Esophagus muscularis mucosa (tissue), 4 donors: ENCODE data around the gene CLBA1. TPM values are rescaled to one million over a fixed set of nuclear protein-coding genes. Genes with fewer than 3 reads are reported as not detected.
"Not testable (repeated sequence)": the region's sequence is repeated elsewhere in the genome, so short reads cannot be mapped to it uniquely, and the experiment has no call there.

Experiments used
- DNase-seq: peaks from one replicate; pipeline ENCODE4 v3.0.0-alpha.2; 2017; ENCODE audit errors: extremely low spot score
- H3K27ac ChIP-seq, 4 donors: fragments of 200-600 bp; sonication (generic); replicated peaks in 1 of 4; 1 replicate in 3 of 4; 2 replicates in 1 of 4; pipeline ENCODE4 v1.5.1; 2016 to 2019; ENCODE audit warnings: mild to moderate bottlenecking in 1 of 4
- H3K27me3 ChIP-seq, 4 donors: fragments of 200-600 bp; sonication (generic); one replicate each; pipeline versions ENCODE4 v1.5.1 to v1.6.0; 2016 to 2019
- H3K36me3 ChIP-seq, 4 donors: fragments of 200-600 bp; sonication (generic); one replicate each; pipeline ENCODE4 v1.5.1; 2016 to 2019
- H3K4me1 ChIP-seq, 4 donors: fragments of 200-600 bp; sonication (generic); one replicate each; pipeline ENCODE4 v1.5.1; 2016 to 2019
- H3K4me3 ChIP-seq, 4 donors: fragments of 200-600 bp; sonication (generic); 1 replicate in 2 of 4; 2 replicates in 2 of 4; pipeline ENCODE4 v1.5.1; 2016 to 2019; ENCODE audit warnings: mild to moderate bottlenecking in 4 of 4, moderate library complexity in 1 of 4
- H3K9me3 ChIP-seq, 4 donors: fragments of 200-600 bp; sonication (generic); 1 replicate in 3 of 4; 2 replicates in 1 of 4; pipeline ENCODE4 v1.5.1; 2016 to 2019
- EP300 ChIP-seq: sonication (generic); formaldehyde crosslinking; IDR thresholded peaks from one replicate; pipeline ENCODE4 v1.6.1; 2017; ENCODE audit warnings: antibody characterized with exemption
- POLR2A ChIP-seq: fragments of 450-650 bp; IDR thresholded peaks from one replicate; pipeline ENCODE4 v1.6.1; 2017; ENCODE audit warnings: antibody characterized with exemption, moderate library complexity, mild to moderate bottlenecking, low read depth
- POLR2AphosphoS5 ChIP-seq, 2 donors: sonication (generic); formaldehyde crosslinking; IDR thresholded peaks; one replicate each; pipeline ENCODE4 v1.6.1; 2017; ENCODE audit warnings: antibody characterized with exemption in 2 of 2
- WGBS: methylation state at CpG from one replicate; pipeline ENCODE4 v1.1.5; 2018; 5-methylcytosine and 5-hydroxymethylcytosine counted together
- intact Hi-C: fragments of 100-400 bp; cut with DNase I; formaldehyde crosslinking; loops from one replicate; pipeline ENCODE4 v1.15.1; 2023
- total RNA-seq, 4 donors: library from RNA; depleted of rRNA; stranded (reverse); fragments of >200 nt; gene quantifications; one replicate each; pipeline versions ENCODE4 v1.1.0 to v1.2.1, GENCODE V29; 2016
- TF ChIP-seq, protein P1 (sequence below), 3 experiments: fragments of 200-600 bp in 2 of 3; fragments of 450-650 bp in 1 of 3; sonication (generic) in 2 of 3; IDR thresholded peaks; one replicate each; pipeline ENCODE4 v1.5.1; 2017 to 2019; ENCODE audit warnings: antibody characterized with exemption in 3 of 3, mild to moderate bottlenecking in 2 of 3, moderate library complexity in 1 of 3

The CLBA1 gene
- total RNA-seq, 4 donors from 2014 or later: 3.7 to 9.8 (median 6.7) TPM

DNA sequence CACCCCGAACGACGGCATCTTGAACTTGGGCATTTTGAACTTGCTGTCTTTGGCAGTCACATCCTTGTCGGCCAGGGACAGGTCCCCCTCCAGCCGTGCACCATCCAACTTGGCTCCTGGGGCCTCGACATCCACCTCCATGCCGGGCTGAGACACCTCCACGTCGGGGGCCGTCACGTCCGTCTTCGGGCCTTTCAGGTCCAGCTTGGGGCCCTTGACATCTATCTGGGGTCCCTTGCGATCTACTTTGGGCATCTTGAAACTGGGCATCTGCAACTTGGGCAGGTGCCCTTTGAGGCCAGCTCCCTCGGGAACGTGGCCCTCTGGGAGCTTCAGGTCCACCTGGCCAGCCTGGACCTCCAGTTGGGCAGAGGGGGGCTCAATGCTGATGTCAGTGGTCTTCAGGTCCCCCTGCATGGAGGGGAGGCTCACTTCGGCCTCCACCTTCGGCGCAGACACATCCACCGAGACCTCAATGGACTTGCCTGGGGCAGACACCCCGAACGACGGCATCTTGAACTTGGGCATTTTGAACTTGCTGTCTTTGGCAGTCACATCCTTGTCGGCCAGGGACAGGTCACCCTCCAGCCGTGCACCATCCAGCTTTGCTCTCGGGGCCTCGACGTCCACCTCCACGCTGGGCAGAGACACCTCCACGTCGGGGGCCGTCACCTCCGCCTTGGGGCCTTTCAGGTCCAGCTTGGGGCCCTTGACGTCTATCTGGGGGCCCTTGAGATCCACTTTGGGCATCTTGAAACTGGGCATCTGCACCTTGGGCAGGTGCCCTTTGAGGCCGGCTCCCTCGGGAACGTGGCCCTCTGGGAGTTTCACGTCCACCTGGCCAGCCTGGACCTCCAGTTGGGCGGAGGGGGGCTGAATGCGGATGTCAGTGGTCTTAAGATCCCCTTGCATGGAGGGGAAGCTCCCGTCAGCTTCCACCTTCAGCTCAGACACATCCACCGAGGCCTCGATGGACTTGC, 39.3 kb upstream of the CLBA1 start:
- H3K4me3 ChIP-seq, H3K27ac ChIP-seq, intact Hi-C loops, DNase-seq, H3K27me3 ChIP-seq, H3K9me3 ChIP-seq, H3K4me1 ChIP-seq: not testable (repeated sequence)
- 94% methylated on average over 38 of the region's 43 CpGs for WGBS
- H3K36me3 ChIP-seq: peaks cover 0 to 100% (median 41%) of the 10 kb centered on the region in 4 donors

GRCh38 chr14:104947201-104947600, 38.4 kb upstream of the CLBA1 start:
- H3K4me3 ChIP-seq, DNase-seq, H3K9me3 ChIP-seq, H3K4me1 ChIP-seq, H3K27me3 ChIP-seq, intact Hi-C loops, H3K27ac ChIP-seq: not testable (repeated sequence)
- H3K36me3 ChIP-seq: peaks cover 0 to 100% (median 35%) of the 10 kb centered on the region in 4 donors
- 93% methylated on average over 13 of the region's 13 CpGs for WGBS

DNA sequence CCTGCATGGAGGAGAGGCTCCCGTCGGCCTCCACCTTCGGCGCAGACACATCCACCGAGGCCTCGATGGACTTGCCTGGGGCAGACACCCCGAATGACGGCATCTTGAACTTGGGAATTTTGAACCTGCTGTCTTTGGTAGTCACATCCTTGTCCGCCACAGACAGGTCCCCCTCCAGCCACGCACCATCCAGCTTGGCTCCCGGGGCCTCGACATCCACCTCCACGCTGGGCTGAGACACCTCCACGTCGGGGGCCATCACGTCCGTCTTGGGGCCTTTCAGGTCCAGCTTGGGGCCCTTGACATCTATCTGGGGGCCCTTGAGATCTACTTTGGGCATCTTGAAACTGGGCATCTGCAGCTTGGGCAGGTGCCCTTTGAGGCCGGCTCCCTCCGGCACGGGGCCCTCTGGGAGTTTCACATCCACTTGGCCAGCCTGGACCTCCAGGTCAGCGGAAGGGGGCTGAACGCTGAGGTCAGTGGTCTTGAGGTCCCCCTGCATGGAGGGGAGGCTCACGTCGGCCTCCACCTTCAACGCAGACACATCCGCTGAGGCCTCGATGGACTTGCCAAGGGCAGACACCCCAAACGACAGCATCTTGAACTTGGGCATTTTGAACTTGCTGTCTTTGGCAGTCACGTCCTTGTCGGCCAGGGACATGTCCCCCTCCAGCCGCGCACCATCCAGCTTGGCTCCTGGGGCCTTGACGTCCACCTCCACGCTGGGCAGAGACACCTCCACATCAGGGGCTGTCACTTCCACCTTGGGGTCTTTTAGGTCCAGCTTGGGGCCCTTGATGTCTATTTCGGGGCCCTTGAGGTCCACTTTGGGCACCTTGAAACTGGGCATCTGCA, 37.5 kb upstream of the CLBA1 start:
- intact Hi-C loops, H3K27ac ChIP-seq, H3K4me1 ChIP-seq, H3K27me3 ChIP-seq, H3K9me3 ChIP-seq, DNase-seq, H3K4me3 ChIP-seq: not testable (repeated sequence)
- H3K36me3 ChIP-seq: peaks cover 0 to 100% (median 36%) of the 10 kb centered on the region in 4 donors
- 92% methylated on average over 26 of the region's 35 CpGs for WGBS

DNA sequence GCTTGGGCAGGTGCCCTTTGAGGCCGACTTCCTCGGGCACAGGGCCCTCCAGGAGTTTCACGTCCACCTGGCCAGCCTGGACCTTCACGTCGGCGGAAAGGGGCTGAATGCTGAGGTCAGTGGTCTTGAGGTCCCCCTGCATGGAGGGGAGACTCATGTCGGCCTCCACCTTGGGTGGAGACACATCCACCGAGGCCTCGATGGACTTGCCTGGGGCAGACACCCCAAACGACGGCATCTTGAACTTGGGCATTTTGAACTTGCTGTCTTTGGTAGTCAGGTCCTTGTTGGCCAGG, 36.9 kb upstream of the CLBA1 start:
- Histone ChIP-seq H3K4me3 (no peak overlapping the region), H3K27ac (no peak overlapping the region), H3K36me3 (peaks cover 0 to 100% (median 38%) of the 10 kb centered on the region in 4 donors), H3K9me3 (no peaks in the 10 kb centered on the region), H3K27me3 (no peaks in the 10 kb centered on the region), H3K4me1 (no peaks in the 10 kb centered on the region)
- intact Hi-C loops: no loop called here
- 83% methylated on average over 8 of the region's 11 CpGs for WGBS
- TF ChIP-seq POLR2AphosphoS5 (IDR thresholded peaks at IDR 0.05) (no peak), POLR2A (no peak), EP300 (no peak)
- TF ChIP-seq, protein P1, sequence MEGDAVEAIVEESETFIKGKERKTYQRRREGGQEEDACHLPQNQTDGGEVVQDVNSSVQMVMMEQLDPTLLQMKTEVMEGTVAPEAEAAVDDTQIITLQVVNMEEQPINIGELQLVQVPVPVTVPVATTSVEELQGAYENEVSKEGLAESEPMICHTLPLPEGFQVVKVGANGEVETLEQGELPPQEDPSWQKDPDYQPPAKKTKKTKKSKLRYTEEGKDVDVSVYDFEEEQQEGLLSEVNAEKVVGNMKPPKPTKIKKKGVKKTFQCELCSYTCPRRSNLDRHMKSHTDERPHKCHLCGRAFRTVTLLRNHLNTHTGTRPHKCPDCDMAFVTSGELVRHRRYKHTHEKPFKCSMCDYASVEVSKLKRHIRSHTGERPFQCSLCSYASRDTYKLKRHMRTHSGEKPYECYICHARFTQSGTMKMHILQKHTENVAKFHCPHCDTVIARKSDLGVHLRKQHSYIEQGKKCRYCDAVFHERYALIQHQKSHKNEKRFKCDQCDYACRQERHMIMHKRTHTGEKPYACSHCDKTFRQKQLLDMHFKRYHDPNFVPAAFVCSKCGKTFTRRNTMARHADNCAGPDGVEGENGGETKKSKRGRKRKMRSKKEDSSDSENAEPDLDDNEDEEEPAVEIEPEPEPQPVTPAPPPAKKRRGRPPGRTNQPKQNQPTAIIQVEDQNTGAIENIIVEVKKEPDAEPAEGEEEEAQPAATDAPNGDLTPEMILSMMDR (IDR thresholded peaks at IDR 0.05): no peak
- DNase-seq: no peak

DNA sequence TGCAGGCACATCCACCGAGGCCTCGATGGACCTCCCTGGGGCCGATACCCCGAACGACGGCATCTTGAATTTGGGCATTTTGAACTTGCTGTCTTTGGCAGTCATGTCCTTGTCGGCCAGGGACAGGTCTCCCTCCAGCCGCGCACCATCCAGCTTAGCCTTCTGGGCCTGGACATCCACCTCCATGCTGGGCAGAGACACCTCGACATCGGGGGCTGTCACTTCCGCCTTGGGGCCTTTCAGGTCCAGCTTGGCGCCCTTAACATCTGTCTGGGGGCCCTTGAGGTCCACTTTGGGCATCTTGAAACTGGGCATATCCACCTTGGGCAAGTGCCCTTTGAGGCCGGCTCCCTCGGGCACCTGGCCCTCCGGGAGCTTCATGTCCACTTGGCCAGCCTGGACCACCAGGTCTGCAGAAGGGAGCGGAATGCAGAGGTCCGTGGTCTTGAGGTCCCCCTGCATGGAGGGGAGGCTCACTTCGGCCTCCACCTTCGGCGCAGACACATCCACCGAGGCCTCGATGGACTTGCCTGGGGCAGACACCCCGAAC, 36.1 kb upstream of the CLBA1 start:
- intact Hi-C loops: not testable (repeated sequence)

DNA sequence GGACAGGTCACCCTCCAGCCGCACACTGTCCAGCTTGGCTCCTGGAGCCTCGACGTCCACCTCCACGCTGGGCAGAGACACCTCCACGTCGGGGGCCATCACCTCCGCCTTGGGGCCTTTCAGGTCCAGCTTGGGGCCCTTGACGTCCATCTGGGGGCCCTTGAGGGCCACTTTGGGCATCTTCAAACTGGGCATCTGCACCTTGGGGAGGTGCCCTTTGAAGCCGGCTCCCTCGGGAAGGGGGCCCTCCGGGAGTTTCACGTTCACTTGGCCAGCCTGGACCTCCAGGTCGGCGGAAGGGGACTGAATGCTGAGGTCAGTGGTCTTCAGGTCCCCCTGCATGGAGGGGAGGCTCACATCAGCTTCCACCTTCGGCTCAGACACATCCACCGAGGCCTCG, 35.6 kb upstream of the CLBA1 start:
- WGBS: 100% methylated on average over 3 of the region's 17 CpGs
- H3K9me3 ChIP-seq: no peaks in the 10 kb centered on the region

More for the DNA sequence above, 36.1 kb upstream of the CLBA1 start:
- H3K4me3 ChIP-seq, DNase-seq, H3K9me3 ChIP-seq, H3K27me3 ChIP-seq, H3K27ac ChIP-seq, H3K4me1 ChIP-seq: not testable (repeated sequence)
- peaks cover 0 to 100% (median 43%) of the 10 kb centered on the region in 4 donors for H3K36me3 ChIP-seq
- WGBS: 93% methylated on average over 10 of the region's 24 CpGs

GRCh38 chr14:104950701-104951100, 34.9 kb upstream of the CLBA1 start:
- H3K27me3 ChIP-seq, H3K4me3 ChIP-seq, H3K9me3 ChIP-seq, H3K4me1 ChIP-seq, DNase-seq, H3K27ac ChIP-seq, intact Hi-C loops: not testable (repeated sequence)
- 94% methylated on average over 15 of the region's 15 CpGs for WGBS
- H3K36me3 ChIP-seq: peaks cover 0 to 100% (median 49%) of the 10 kb centered on the region in 4 donors

More for the DNA sequence above, 35.6 kb upstream of the CLBA1 start:
- peaks cover 0 to 100% (median 45%) of the 10 kb centered on the region in 4 donors for H3K36me3 ChIP-seq
- no peak overlapping the region for H3K27ac ChIP-seq
- TF ChIP-seq, protein P1 (IDR thresholded peaks at IDR 0.05): no peak
- TF ChIP-seq EP300 (no peak), POLR2AphosphoS5 (IDR thresholded peaks at IDR 0.05) (no peak), POLR2A (no peak)
- H3K27me3 ChIP-seq: no peaks in the 10 kb centered on the region
- no peaks in the 10 kb centered on the region for H3K4me1 ChIP-seq
- intact Hi-C loops: no loop called here
- H3K4me3 ChIP-seq: no peak overlapping the region
- DNase-seq: no peak

GRCh38 chr14:104951863-104952657, 33.5 kb upstream of the CLBA1 start:
- peaks cover 0 to 100% (median 53%) of the 10 kb centered on the region in 4 donors for H3K36me3 ChIP-seq
- H3K27me3 ChIP-seq, H3K9me3 ChIP-seq, H3K27ac ChIP-seq, intact Hi-C loops, DNase-seq, H3K4me3 ChIP-seq: not testable (repeated sequence)
- 82% methylated on average over 24 of the region's 28 CpGs for WGBS
- peaks cover 0 to 11% (median 3%) of the 10 kb centered on the region in 4 donors for H3K4me1 ChIP-seq
